SK-MEL-5 (cell line): ENCODE results near the gene IGF2R. TPM values are rescaled to one million over a fixed set of nuclear protein-coding genes. Genes with fewer than 3 reads are reported as not detected.
A peak's percentile ranks its signal among the peaks of the same experiment; 100 is the strongest.
"Not testable (repeated sequence)": the region's sequence is repeated elsewhere in the genome, so short reads cannot be mapped to it uniquely, and the experiment has no call there.

Experiments used
- DNase-seq: peaks from one replicate; pipeline ENCODE4 v3.0.0-alpha.2; 2016; ENCODE audit warnings: low read depth, low spot score
- in situ Hi-C: cut with HindIII; loops from 2 replicates; pipeline ENCODE4 v1.10.0; 2016; ENCODE audit warnings: low sequenced_read_pairs, high pct_unique_total_duplicates, low pct_unique_long_range_greater_than_20kb
- total RNA-seq: library from RNA; depleted of rRNA; stranded (reverse); fragments of >200 nt; shearing (Covaris generic); gene quantifications from 2 replicates; pipeline ENCODE4 v1.2.3, GENCODE V29; 2014

Gene IGF2R
- total RNA-seq, 1 experiment from 2014 or later = 63.4 TPM

- in situ Hi-C loops, DNase-seq: not testable (repeated sequence)
Observed at GRCh38 chr6:160092176-160092575, 123.3 kb downstream of the IGF2R start.

- in situ Hi-C loops = no loop called here
- DNase-seq = no peak
Observed at GRCh38 chr6:160092602-160093001, 123.7 kb downstream of the IGF2R start.

- in situ Hi-C loops = no loop called here
- no peak for DNase-seq
Observed at GRCh38 chr6:160093061-160093460, 124.2 kb downstream of the IGF2R start.

GRCh38 chr6:160093946-160094345 is 125.1 kb downstream of the IGF2R start:
- in situ Hi-C loops = no loop called here
- DNase-seq = no peak

- DNase-seq = no peak
- in situ Hi-C loops = no loop called here
Observed at GRCh38 chr6:160095146-160095845, 126.4 kb downstream of the IGF2R start.

DNA sequence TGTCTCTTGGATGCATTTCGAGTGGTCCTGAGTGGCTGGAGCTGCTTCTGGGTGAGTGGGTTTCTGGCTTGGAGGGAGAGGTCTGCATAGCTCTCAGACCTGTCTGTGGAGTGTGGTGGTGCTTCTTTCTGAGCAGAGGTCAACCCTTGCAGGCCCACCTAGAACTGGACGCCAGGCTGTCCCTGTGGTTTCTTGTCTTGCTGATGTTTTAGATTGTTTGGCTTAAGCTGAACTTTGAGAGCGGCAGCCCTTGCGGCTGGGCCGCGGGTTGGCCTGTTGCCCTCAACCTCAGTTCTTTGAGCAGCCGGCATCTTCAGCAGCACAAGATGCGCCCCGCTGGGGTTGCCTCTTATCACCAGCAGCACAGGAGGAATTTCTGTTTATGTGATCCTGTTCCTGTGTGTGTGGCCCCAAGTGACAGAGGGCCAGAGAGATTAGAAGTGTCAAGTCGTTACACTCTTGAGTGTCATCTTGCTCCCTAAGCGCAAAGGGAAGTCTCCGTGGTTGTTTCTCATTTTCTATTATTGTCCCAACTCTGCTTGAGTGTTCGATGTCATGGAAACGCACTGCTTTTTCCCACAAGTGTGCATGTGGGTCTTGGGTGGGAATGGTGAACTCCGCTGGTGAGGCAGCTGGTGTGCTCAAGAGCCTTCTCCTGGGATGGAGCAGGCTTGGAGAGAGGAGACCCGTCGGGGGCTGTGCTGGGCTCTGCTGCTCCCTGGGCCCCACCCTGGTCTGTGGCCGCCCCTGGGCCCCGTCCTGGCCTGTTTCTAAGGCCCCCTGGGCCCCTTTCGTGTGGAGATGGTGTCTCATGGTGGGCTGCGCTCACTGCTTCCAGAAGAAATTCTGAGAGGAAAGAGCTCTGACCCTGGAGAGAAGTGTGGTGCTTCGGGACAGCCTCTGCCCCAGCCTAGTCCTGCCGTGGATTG is 132.7 kb downstream of the IGF2R start:
- DNase-seq = no peak
- in situ Hi-C loops = no loop called here

DNA sequence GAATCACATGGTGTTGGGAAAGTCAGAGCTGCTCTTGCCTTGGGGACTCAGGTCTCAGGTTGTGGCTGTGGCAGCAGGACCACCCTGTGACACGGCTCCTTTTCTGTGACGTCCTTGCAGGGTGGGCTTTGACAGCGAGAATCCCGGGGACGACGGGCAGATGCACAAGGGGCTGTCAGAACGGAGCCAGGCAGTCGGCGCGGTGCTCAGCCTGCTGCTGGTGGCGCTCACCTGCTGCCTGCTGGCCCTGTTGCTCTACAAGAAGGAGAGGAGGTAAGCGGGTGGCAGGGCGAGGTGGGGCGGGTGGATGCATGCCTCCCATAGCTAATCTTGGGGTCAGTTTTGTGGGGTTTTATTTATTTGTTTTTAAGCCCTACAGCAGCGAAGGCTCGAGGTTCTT is 133.5 kb downstream of the IGF2R start:
- in situ Hi-C loops = no loop called here
- DNase-seq = no peak

DNA sequence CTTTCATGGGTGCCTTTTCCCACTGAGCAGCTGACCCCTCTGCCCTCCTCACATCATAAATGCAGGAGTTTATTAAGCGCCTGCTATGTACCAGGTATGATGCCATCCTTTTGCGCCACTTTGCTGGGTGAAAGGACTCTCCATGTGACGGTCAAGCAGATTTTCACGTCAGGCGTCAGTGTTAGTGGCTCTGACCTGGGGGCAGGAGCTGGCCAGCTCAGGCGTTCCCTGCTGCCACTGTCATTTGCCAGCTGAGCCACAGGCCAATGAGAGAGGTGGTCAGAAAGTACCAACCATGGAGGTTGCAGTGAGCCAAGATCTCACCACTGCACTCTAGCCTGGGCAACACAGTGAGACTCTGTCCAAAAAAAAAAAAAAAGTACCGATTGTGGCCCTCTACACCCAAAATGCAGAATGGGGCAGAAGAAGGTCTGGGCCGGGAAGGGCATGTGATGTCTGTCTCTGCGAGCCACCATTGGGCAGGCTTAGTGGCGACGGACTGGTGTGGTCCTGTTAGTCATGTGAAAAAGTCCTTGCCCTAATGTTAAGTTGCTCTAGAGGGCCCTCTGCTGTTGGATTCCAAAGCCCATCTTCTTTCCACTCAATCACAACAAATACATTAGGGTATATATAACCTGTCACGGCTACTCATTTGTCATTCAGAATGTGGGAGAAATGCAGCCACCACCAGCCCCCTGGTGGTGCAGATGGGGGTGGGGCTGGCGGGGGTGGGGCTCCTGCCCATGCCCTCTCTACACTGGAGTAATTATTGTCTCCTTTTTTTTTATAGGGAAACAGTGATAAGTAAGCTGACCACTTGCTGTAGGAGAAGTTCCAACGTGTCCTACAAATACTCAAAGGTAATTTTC is 134.3 kb downstream of the IGF2R start:
- in situ Hi-C loops = no loop called here
- peak; percentile 68 for DNase-seq

- DNase-seq = no peak
- in situ Hi-C loops = no loop called here
Observed at GRCh38 chr6:160103825-160104100, 134.9 kb downstream of the IGF2R start.

- DNase-seq = no peak
- in situ Hi-C loops = no loop called here
Observed at GRCh38 chr6:160104821-160105517, 136.1 kb downstream of the IGF2R start.

- no peak for DNase-seq
- in situ Hi-C loops = no loop called here
Observed at GRCh38 chr6:160106010-160106409, 137.1 kb downstream of the IGF2R start.

DNA sequence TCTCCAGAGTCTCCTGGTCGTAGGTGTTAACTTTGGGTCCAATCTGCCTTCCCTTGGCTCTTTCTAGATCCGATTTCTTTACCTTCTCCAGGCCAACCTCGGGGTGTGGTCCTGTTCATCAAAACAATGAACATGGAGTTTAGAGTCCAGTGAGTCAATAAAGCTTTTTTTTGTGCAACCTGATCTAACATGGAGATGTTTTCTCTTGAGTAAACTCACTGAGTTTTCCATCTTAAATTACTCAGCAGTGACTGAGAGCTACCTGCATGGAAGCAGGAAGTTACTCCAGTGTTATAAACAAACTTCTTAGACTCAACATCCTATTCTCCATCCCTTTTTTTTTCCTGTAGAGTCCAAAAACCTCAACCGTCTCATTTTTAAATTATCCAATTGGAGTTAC is 137.8 kb downstream of the IGF2R start:
- in situ Hi-C loops = no loop called here
- DNase-seq = no peak

DNA sequence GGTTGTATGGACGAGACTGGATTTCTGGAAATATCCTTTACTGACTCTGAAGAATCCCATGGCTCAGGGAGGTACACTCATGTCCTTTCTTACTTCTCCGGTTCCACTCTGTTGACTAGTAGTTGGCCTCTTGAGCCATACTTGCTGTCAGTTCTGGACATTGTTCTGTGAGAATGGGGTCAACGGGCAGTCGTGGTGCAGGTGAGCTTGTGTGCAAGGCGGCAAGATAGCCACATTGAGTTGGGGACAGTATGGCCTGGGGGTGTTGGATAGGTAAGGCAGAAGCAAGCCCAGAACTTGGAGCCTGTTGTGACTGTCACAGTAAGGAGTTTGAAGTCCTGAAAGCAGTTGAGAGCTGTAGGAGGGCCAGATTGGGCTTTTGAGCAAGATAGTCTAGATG is 139.2 kb downstream of the IGF2R start:
- in situ Hi-C loops = no loop called here
- no peak for DNase-seq

GRCh38 chr6:160110586-160111123 is 141.8 kb downstream of the IGF2R start:
- in situ Hi-C loops = no loop called here
- no peak for DNase-seq

DNA sequence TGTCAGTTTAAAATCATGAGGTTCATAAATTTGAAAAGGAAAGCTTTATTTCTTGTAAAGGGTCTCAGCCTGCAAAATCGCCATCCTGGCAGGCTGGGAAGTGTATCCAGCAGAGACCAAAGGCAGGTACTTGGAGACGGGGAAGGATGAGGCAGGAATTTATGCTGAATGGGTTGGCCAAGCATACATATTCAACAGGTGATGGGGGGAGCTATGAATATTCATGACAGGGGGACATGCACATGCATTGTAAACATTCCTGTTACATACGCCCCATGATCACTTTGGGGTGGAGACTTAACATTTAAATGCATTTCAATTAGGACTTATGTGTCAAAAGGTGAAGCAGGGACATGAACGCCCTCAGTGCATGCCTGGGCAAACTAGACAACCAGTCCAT is 142.9 kb downstream of the IGF2R start:
- in situ Hi-C loops = no loop called here
- no peak for DNase-seq

DNA sequence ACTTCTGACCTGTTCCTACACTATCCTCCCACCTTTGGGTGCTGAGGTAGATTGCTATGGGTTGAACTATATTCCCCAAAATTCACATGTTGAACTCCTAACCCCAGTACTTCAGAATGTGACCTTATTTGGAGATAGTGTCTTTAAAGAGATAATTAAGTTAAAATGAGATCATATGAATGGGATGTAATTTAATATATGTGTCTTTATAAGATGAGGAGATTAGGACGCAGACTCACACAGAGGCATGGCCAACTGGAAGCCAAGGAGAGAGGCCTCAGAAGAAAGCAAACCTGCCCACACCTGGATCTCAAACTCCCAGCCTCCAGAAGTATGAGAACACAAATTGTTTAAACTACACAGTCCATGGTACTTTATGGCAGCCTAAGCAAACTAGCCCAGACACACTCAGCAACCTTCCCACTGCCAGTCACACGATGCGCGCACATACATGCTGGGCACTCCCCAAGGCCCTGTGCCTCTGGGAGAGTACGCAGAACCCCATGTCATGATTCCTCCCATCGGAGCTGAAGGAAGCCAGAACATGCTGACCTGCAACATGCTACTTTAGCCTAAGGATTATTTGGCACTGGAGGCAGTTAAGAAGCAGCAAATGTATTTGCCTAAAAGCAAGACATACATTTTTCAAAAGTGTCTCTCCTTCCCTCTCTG is 143.9 kb downstream of the IGF2R start:
- no peak for DNase-seq
- in situ Hi-C loops = no loop called here

DNA sequence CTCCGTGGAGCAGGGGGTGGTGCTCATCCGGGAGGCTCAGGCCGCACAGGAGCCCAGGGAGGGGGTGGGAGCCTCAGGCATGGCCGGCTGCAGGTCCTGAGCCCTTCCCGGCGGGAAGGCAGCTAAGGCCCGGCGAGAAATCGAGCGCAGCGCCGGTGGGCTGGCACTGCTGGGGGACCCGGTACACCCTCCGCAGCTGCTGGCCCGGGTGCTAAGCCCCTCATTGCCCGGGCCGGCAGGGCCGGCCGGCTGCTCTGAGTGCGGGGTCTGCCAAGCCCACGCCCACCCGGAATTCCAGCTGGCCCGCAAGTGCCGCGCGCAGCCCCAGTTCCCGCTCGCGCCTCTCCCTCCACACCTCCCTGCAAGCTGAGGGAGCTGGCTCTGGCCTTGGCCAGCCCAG is 145.7 kb downstream of the IGF2R start:
- in situ Hi-C loops = not testable (repeated sequence)

More for the DNA sequence above, 145.7 kb downstream of the IGF2R start:
- not testable (repeated sequence) for DNase-seq
